ENCODE measurements around the gene ETFA.

GRCh38 chr15:76358453-76358852 is 47.2 kb upstream of the ETFA start:
- TF ChIP-seq DPF2 (IDR thresholded peaks at IDR 0.05) (no peak), CTCF (IDR thresholded peaks at IDR 0.05 in 2 of 3, conservative IDR thresholded peaks at IDR 0.05 in 1 of 3; ENCODE audit: control insufficient read depth in 2 of 3, extremely low read depth in 1 of 3, insufficient read depth in 1 of 3, low read depth in 3 of 3, low read length in 3 of 3) (no peak)

Data from GM12878 (cell line).